ENCODE data around the gene H2BK1. TPM values are rescaled to one million over a fixed set of nuclear protein-coding genes. Genes with fewer than 3 reads are reported as not detected.

The H2BK1 gene
- total and polyA plus RNA-seq, 2 of the 13 experiments (the other 11 are each of a cell fraction or from before 2014, with no cell fraction given), result not detected

GRCh38 chr7:151226875-151227782 is 16.8 kb upstream of the H2BK1 start, which contains the start of gene ABCF2 (continued):
- no peak; the same call in 1 of the 2 replicates for TF ChIP-seq ZNF280B (CRISPR knock-in tag; IDR thresholded peaks at IDR 0.05; ENCODE audit: borderline replicate concordance)
- 0 out of 2 replicates have a peak, but pooled peaks have one; percentile 42 for TF ChIP-seq ZNF280D (CRISPR knock-in tag; IDR thresholded peaks at IDR 0.05)
- no peak for TF ChIP-seq BATF2 (CRISPR knock-in tag; IDR thresholded peaks at IDR 0.05)
- no peak for TF ChIP-seq ZBTB38 (CRISPR knock-in tag; IDR thresholded peaks at IDR 0.05)
- no peak for TF ChIP-seq ZNF816 (CRISPR knock-in tag; IDR thresholded peaks at IDR 0.05; ENCODE audit: borderline replicate concordance)
- TF ChIP-seq GFI1 (CRISPR knock-in tag; IDR thresholded peaks at IDR 0.05; ENCODE audit: borderline replicate concordance), result peak; percentile 69; the same call in 1 of the 2 replicates
- TF ChIP-seq ZNF777 (CRISPR knock-in tag; IDR thresholded peaks at IDR 0.05), result no peak; the same call in 1 of the 2 replicates
- TF ChIP-seq TARDBP (CRISPR knock-in tag; IDR thresholded peaks at IDR 0.05), result peak; percentile 83
- TF ChIP-seq SOX13 (IDR thresholded peaks at IDR 0.05), result 0 out of 2 replicates have a peak, but pooled peaks have one; percentile 37
- no peak; a peak in 1 of 4 replicates for TF ChIP-seq SOX13 (CRISPR knock-in tag; conservative IDR thresholded peaks at IDR 0.05 in 1 of 2, IDR thresholded peaks at IDR 0.05 in 1 of 2)
- TF ChIP-seq SP4 (CRISPR knock-in tag; IDR thresholded peaks at IDR 0.05), result peak; percentile 74
- no peak for TF ChIP-seq KDM1A (CRISPR knock-in tag; IDR thresholded peaks at IDR 0.05)
- TF ChIP-seq TMF1 (CRISPR knock-in tag; IDR thresholded peaks at IDR 0.05; ENCODE audit: low read depth), result no peak
- TF ChIP-seq ZNF232 (CRISPR knock-in tag; IDR thresholded peaks at IDR 0.05; ENCODE audit: borderline replicate concordance), result peak; percentile 62; the same call in 1 of the 2 replicates
- TF ChIP-seq MAF1 (CRISPR knock-in tag; IDR thresholded peaks at IDR 0.05; ENCODE audit: borderline replicate concordance), result no peak
- no peak for TF ChIP-seq KAT7 (CRISPR knock-in tag; IDR thresholded peaks at IDR 0.05; ENCODE audit: borderline replicate concordance)
- no peak for TF ChIP-seq ZFAT (CRISPR knock-in tag; conservative IDR thresholded peaks at IDR 0.05)
- TF ChIP-seq, protein P1, sequence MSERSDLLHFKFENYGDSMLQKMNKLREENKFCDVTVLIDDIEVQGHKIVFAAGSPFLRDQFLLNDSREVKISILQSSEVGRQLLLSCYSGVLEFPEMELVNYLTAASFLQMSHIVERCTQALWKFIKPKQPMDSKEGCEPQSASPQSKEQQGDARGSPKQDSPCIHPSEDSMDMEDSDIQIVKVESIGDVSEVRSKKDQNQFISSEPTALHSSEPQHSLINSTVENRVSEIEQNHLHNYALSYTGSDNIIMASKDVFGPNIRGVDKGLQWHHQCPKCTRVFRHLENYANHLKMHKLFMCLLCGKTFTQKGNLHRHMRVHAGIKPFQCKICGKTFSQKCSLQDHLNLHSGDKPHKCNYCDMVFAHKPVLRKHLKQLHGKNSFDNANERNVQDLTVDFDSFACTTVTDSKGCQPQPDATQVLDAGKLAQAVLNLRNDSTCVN (CRISPR knock-in tag; IDR thresholded peaks at IDR 0.05; ENCODE audit: borderline replicate concordance), result 0 out of 2 replicates have a peak, but pooled peaks have one; percentile 20
- no peak for TF ChIP-seq FOXO4 (CRISPR knock-in tag; conservative IDR thresholded peaks at IDR 0.05)
- TF ChIP-seq CC2D1A (CRISPR knock-in tag; IDR thresholded peaks at IDR 0.05), result no peak
- TF ChIP-seq ZC3H13 (CRISPR knock-in tag; IDR thresholded peaks at IDR 0.05), result no peak
